SU-DHL-6 (cell line): ENCODE data around the gene PDE1C.

Experiments used
- CTCF ChIP-seq: fragments of 200-600 bp; sonication (generic); IDR thresholded peaks from one replicate; pipeline ENCODE4 v1.5.1; 2017; ENCODE audit warnings: antibody characterized with exemption, mild to moderate bottlenecking, low read length, moderate library complexity; ENCODE audit not compliant: insufficient read depth, poor library complexity, severe bottlenecking
- EZH2phosphoT487 ChIP-seq: fragments of 200-600 bp; sonication (generic), shearing (Covaris generic); conservative IDR thresholded peaks from 2 replicates; pipeline ENCODE4 v1.6.1; 2018; ENCODE audit warnings: mild to moderate bottlenecking, antibody characterized with exemption, low read length, moderate library complexity, mixed read lengths

GRCh38 chr7:31982962-31983361 lies 87.2 kb downstream of the PDE1C start:
- TF ChIP-seq CTCF (no peak), EZH2phosphoT487 (no peak)
